ENCODE data around the gene MRPS34.

The MRPS34 gene

DNA sequence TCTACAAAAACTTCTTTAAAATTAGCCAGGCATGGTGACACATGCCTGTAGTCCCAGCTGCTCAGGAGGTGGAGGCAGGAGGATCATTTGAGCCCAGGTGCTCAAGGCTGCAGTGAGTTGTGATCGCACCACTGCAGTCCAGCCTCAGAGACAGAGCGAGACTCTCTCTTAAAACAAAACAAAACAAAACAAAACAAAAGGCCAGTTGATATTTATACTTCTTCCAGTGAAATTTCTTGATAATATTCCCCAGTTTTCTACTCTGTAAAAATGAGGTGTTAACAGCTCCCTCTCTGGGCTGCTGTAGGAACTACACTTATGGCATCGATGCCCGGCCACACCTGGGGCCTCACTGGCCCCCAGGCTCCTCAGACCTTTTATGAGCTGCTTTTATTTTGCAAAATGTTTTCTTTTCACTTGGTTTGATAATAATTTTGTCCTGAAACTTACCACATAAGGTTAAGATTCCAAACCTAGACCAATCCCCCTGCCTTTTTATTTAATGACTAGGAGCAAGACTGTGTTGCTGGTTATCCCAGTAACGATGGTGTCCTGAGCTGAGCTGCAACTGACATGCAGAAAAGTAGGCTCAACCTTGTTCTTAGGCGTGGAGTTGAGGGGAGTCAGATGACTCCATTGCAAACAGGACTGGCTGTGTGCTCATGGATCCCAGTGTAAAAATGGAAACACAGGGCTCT, 49.3 kb downstream of the MRPS34 start:
- no peak for DNase-seq
